Fibroblast of lung (primary cell): Measurements from ENCODE around the gene SBNO1.

ENCODE experiments used
- CTCF ChIP-seq, 2 donors: IDR thresholded peaks in 1 of 2; conservative IDR thresholded peaks in 1 of 2; 1 replicate in 1 of 2; 2 replicates in 1 of 2; pipeline ENCODE4 v1.5.1; 2011 to 2012; ENCODE audit warnings: low read length in 2 of 2, control low read depth in 1 of 2, inconsistent platforms in 1 of 2, low read depth in 1 of 2, mild to moderate bottlenecking in 1 of 2
- EZH2 ChIP-seq: IDR thresholded peaks from 2 replicates; pipeline ENCODE4 v1.5.1; 2012; ENCODE audit warnings: low read length, control low read depth, mild to moderate bottlenecking; ENCODE audit errors: missing control alignments

GRCh38 chr12:123356159-123356670 is 8.4 kb downstream of the SBNO1 start:
- TF ChIP-seq CTCF (conservative IDR thresholded peaks at IDR 0.05 in 1 of 2, IDR thresholded peaks at IDR 0.05 in 1 of 2; ENCODE audit: low read depth in 1 of 2, low read length in 2 of 2) (no peak), EZH2 (no peak)
